ENCODE measurements around the gene WWOX.

- no peak for TF ChIP-seq CTCF (IDR thresholded peaks at IDR 0.05)
- TF ChIP-seq POLR2A (IDR thresholded peaks at IDR 0.05): no peak
Observed at GRCh38 chr16:79261944-79262552, 1162.6 kb downstream of the WWOX start.
